A673 (cell line): Measurements from ENCODE around the gene CADPS2.

ENCODE experiments used
- EZH2 ChIP-seq: fragments of 200-600 bp; sonication (generic); IDR thresholded peaks from 2 replicates; pipeline ENCODE4 v1.6.1; 2017; ENCODE audit warnings: borderline replicate concordance, low read depth, mild to moderate bottlenecking, mixed read lengths, antibody characterized with exemption, low read length; ENCODE audit not compliant: poor library complexity, severe bottlenecking
- TF ChIP-seq, protein P1 (sequence below): fragments of 300-800, 200-600 bp; sonication (generic); conservative IDR thresholded peaks from 2 replicates; pipeline ENCODE4 v1.5.1; 2017; ENCODE audit warnings: low read depth, mild to moderate bottlenecking, antibody characterized with exemption, low read length, moderate library complexity, mixed read lengths

DNA sequence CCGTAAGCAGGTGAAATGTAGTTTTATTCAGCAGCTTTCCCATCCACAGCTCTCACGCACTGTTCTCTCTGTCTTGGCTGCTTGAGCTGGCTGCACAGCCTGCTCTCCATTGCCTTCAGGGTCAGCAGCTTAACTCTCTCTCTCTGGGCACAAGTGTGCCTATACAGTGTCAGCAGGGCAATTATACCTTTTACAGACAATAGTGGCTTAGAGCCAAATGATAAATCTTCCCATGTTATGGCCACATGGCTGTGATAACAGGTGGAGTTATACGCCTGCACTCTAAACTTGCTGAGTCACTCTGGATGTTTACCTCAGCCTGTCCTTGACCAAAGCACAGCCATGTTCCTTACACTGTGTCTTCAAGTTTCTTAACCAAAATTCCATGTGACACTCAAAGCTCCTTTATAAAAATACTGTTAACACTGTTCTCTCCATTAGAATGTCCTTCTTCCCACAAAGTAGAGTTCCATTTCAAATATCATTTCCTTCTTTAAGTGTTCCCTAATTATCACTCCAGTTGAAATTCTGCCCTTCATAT, 193.4 kb downstream of the CADPS2 start:
- TF ChIP-seq, protein P1, sequence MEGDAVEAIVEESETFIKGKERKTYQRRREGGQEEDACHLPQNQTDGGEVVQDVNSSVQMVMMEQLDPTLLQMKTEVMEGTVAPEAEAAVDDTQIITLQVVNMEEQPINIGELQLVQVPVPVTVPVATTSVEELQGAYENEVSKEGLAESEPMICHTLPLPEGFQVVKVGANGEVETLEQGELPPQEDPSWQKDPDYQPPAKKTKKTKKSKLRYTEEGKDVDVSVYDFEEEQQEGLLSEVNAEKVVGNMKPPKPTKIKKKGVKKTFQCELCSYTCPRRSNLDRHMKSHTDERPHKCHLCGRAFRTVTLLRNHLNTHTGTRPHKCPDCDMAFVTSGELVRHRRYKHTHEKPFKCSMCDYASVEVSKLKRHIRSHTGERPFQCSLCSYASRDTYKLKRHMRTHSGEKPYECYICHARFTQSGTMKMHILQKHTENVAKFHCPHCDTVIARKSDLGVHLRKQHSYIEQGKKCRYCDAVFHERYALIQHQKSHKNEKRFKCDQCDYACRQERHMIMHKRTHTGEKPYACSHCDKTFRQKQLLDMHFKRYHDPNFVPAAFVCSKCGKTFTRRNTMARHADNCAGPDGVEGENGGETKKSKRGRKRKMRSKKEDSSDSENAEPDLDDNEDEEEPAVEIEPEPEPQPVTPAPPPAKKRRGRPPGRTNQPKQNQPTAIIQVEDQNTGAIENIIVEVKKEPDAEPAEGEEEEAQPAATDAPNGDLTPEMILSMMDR = no peak
- TF ChIP-seq EZH2 = no peak
